Kidney (tissue), 14 donors: ENCODE results near the gene VWA5B2. TPM values are rescaled to one million over a fixed set of nuclear protein-coding genes. Genes with fewer than 3 reads are reported as not detected.

Experiments used
- DNase-seq, 5 donors: peaks; one replicate each; pipeline ENCODE4 v3.0.0-alpha.2; 2013 to 2020
- FAIRE-seq: peaks from 2 replicates; lab custom pipeline; 2012; peaks lifted over from hg19 to GRCh38; lab: Jason Lieb, UNC
- H3K27ac ChIP-seq, 2 donors: one replicate each; pipeline ENCODE4 v1.7.0; 2013; ENCODE audit warnings: low read depth in 2 of 2, low read length in 2 of 2, inconsistent platforms in 1 of 2
- H3K27me3 ChIP-seq: one replicate; pipeline ENCODE4 v1.7.1; 2013; ENCODE audit warnings: low read length, inconsistent platforms; ENCODE audit not compliant: control insufficient read depth, insufficient read depth
- H3K36me3 ChIP-seq, 3 donors: one replicate each; pipeline versions ENCODE4 v1.7.0 to v1.7.1; 2013; ENCODE audit warnings: low read length in 3 of 3, control low read depth in 1 of 3, inconsistent platforms in 1 of 3; ENCODE audit not compliant: insufficient read depth in 3 of 3, control insufficient read depth in 2 of 3
- H3K4me1 ChIP-seq, 3 donors: one replicate each; pipeline versions ENCODE4 v1.7.0 to v1.7.1; 2013; ENCODE audit warnings: low read length in 3 of 3, inconsistent platforms in 1 of 3, low read depth in 1 of 3; ENCODE audit not compliant: control insufficient read depth in 2 of 3, insufficient read depth in 2 of 3
- H3K4me3 ChIP-seq, 3 donors: one replicate each; pipeline versions ENCODE4 v1.7.0 to v1.8.1; 2013; ENCODE audit warnings: low read length in 3 of 3, control low read depth in 1 of 3, inconsistent platforms in 1 of 3
- H3K9ac ChIP-seq, 3 donors: one replicate each; pipeline versions ENCODE4 v1.7.0 to v1.7.1; 2013; ENCODE audit warnings: low read length in 3 of 3, control low read depth in 1 of 3, inconsistent platforms in 1 of 3
- H3K9me3 ChIP-seq, 3 donors: one replicate each; pipeline versions ENCODE4 v1.7.0 to v1.7.1; 2013; ENCODE audit warnings: low read length in 3 of 3, control low read depth in 1 of 3, inconsistent platforms in 1 of 3; ENCODE audit not compliant: control insufficient read depth in 2 of 3, insufficient read depth in 1 of 3
- intact Hi-C: fragments of 100-400 bp; cut with DNase I; formaldehyde crosslinking; loops from one replicate; pipeline ENCODE4 v1.11.1; 2022
- polyA plus RNA-seq: library from polyadenylated mRNA; stranded (reverse); fragments of 350-450 nt; fragmentation: Illumina TruSeq; extraction: RNeasy Lipid Tissue Mini Kit (QIAGEN cat#74804); gene quantifications from one replicate; pipeline ENCODE4 v1.2.3, GENCODE V29; 2014; ENCODE audit warnings: low read depth, low replicate concordance; ENCODE audit not compliant: insufficient read depth
- total RNA-seq: library from RNA; stranded (reverse); fragmentation: NEBNext Ultra II Directional; extraction: Animal tissue kit (Norgen Biotek cat#: 25700); gene quantifications from one replicate; pipeline ENCODE4 v1.2.1, GENCODE V29; 2021
- TF ChIP-seq, protein P1 (sequence below): IDR thresholded peaks from 3 replicates; pipeline ENCODE4 v1.5.1; 2012; ENCODE audit warnings: mild to moderate bottlenecking, moderate library complexity, borderline replicate concordance; ENCODE audit not compliant: insufficient read depth; ENCODE audit errors: extremely low read depth
- donor health status: control.
- donor health status: control.
- donor health status: control.
- donor health status: control.
- donor health status: control.
- donor health status: DM: yes; HTN: yes; CAD: no.
- donor health status: Normal renal cell carcinoma (clear cell type).

Gene VWA5B2
- total and polyA plus RNA-seq, 2 donors from 2014 or later, result 0.11 to 0.25 TPM

DNA sequence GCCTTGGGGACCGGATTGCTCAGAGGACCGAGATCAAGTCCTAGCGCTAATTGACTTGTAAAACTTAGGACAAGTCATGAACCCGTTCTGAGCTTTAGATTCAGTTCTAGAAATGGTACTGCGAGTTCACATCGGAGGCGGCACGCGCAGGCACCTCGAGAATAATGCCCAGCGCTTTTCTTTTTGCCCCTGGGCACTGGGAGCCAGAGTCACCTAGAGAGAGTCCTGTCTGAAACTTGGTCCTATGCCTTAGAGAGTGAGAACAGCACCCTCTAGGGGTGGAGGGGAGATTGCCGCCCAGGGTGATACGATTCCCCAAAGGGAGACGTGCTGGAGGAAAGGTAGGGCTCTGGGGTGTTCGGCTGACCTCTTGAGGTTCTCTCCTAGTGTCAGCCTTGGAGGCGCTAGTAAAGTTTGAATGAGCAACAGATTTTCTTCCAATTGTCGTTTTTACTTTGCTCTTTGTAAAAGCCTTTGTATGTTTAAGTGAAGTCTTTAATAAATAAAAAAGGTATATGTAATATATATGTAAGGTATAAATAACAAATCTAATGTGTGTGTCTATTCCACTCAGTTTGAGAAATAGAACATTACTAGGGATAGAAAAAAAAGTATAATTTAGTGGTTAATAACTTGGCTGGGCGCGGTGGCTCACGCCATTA, 20.9 kb downstream of the VWA5B2 start:
- Histone ChIP-seq H3K27me3 (no peaks in the 10 kb centered on the region), H3K36me3 (peaks cover 0 to 2% (median under 1%) of the 10 kb centered on the region in 3 donors), H3K4me3 (peak overlapping the region; percentile 74 to 100 (median 94)), H3K9ac (peak overlapping the region in 2 of 3 donors; percentile 86 to 87), H3K27ac (no peak overlapping the region), H3K9me3 (no peaks in the 10 kb centered on the region), H3K4me1 (peaks cover 0 to 9% (median 6%) of the 10 kb centered on the region in 3 donors)
- intact Hi-C loops, result no loop called here
- FAIRE-seq, result no peak
- TF ChIP-seq, protein P1, sequence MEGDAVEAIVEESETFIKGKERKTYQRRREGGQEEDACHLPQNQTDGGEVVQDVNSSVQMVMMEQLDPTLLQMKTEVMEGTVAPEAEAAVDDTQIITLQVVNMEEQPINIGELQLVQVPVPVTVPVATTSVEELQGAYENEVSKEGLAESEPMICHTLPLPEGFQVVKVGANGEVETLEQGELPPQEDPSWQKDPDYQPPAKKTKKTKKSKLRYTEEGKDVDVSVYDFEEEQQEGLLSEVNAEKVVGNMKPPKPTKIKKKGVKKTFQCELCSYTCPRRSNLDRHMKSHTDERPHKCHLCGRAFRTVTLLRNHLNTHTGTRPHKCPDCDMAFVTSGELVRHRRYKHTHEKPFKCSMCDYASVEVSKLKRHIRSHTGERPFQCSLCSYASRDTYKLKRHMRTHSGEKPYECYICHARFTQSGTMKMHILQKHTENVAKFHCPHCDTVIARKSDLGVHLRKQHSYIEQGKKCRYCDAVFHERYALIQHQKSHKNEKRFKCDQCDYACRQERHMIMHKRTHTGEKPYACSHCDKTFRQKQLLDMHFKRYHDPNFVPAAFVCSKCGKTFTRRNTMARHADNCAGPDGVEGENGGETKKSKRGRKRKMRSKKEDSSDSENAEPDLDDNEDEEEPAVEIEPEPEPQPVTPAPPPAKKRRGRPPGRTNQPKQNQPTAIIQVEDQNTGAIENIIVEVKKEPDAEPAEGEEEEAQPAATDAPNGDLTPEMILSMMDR, result peak; percentile 85
- DNase-seq, result peak; percentile 85 to 90 (median 89)

DNA sequence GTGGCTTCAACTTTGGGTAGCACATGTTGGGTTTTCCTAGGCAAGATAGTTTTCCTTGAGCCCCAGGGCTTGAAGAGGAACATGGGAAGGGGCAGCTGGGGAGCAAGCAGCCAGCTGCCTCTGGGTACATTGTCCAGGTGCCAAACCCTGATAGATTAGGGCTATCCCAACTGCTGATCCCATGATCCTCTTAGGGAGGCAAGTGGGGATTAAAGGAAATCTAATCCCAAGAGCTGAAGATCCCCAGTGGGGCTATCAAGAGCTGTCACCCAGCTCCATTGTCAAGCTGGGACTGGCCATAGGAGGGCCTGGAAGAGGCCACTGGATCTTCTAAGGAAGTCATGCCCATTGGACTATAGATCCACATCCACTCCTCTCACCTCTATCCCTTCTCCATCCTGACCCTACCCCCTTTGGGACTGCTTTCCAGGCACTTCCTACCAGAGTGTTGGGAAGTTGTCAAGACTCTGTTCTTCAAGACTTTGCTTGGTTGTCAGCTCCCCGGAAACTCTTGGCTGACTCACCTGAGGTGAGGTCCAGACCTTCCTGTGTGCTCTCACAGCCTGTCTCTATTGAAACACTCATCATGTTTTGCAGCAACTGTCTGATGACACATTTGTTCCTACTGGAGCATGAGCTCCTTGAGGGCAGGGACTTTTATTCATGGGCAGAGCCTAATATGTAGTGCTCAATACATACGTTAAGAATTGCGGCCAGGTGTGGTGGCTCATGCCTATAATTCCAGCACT, 26.1 kb downstream of the VWA5B2 start:
- Histone ChIP-seq H3K4me1 (peaks cover 0 to 4% (median 0%) of the 10 kb centered on the region in 3 donors), H3K27me3 (peaks cover 2% of the 10 kb centered on the region), H3K4me3 (no peak overlapping the region), H3K9me3 (no peaks in the 10 kb centered on the region), H3K36me3 (no peaks in the 10 kb centered on the region), H3K9ac (no peak overlapping the region), H3K27ac (no peak overlapping the region)
- FAIRE-seq (no peak), DNase-seq (no peak)
- TF ChIP-seq, protein P1, result no peak
- intact Hi-C loops, result no loop called here

DNA sequence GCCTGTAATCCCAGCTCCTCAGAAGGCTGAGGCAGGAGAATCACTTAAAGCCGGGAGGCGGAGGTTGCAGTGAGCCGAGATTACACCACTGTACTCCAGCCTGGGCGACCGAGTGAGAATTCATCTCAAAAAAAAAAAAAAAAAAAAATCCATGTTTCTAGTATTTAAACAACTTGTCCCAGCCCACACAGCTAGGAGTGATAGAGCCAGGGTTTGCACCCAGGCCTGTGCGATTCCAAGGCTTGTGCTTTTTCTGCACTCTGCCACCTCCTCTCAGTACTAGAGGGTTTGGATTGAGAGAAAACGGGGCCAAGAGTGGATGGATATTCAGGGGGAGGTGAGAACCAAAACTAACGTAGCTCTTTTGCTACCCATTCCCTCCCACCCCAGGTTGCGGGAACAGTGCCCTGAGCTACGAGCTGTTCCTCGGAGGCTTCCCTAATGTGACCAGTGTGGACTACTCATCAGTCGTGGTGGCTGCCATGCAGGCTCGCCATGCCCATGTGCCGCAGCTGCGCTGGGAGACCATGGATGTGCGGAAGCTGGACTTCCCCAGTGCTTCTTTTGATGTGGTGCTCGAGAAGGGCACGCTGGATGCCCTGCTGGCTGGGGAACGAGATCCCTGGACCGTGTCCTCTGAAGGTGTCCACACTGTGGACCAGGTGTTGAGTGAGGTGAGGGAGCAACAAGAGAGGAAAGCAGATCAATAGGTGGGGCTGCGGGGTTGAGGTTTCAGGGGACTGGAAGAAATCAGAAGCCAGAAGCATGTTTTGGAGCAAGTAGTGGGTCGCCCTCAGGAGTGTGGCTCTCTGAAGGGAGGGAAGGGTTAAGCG, 27.9 kb downstream of the VWA5B2 start:
- no peak overlapping the region for H3K4me3 ChIP-seq
- intact Hi-C loops, result no loop called here
- H3K27ac ChIP-seq, result no peak overlapping the region
- H3K27me3 ChIP-seq, result peaks cover 7% of the 10 kb centered on the region
- FAIRE-seq (no peak), DNase-seq (no peak)
- H3K9ac ChIP-seq, result no peak overlapping the region
- H3K9me3 ChIP-seq, result no peaks in the 10 kb centered on the region
- H3K4me1 ChIP-seq, result peaks cover 0 to 13% (median 4%) of the 10 kb centered on the region in 3 donors
- TF ChIP-seq, protein P1, result no peak
- H3K36me3 ChIP-seq, result no peaks in the 10 kb centered on the region
